Endothelial cell of umbilical vein (primary cell): ENCODE measurements around the gene MBOAT1. TPM values are rescaled to one million over a fixed set of nuclear protein-coding genes. Genes with fewer than 3 reads are reported as not detected.

ENCODE experiments used
- BruUV-seq: library from RNA; stranded (reverse); fragments of 400-500 nt; replicated peaks from 2 replicates; lab custom pipeline; 2021; lab: Mats Ljungman, UMichigan
- CTCF ChIA-PET: fragments of 300-600, 350-600 bp; sonication (Branson Sonifier 250); formaldehyde crosslinking; loops from one replicate; lab custom pipeline; 2021; ENCODE audit warnings: antibody characterized with exemption, inconsistent platforms; lab: Charles Lee
- POLR2A ChIA-PET: fragments of 300-600, 350-600 bp; sonication (Branson Sonifier 250); formaldehyde crosslinking; loops from one replicate; lab custom pipeline; 2021; ENCODE audit warnings: antibody characterized with exemption, inconsistent platforms; lab: Charles Lee
- DNase-seq: peaks from one replicate; pipeline ENCODE4 v3.0.0-alpha.2; 2011; ENCODE audit warnings: low read depth, low spot score
- FAIRE-seq: peaks from 2 replicates; lab custom pipeline; 2011; peaks lifted over from hg19 to GRCh38; lab: Jason Lieb, UNC
- H2AFZ ChIP-seq: 2 replicates; pipeline ENCODE4 v1.6.0; 2012; ENCODE audit warnings: low read depth, low read length, control low read depth, inconsistent platforms
- H3K27ac ChIP-seq: 2 replicates; pipeline ENCODE4 v1.5.1; 2011; ENCODE audit warnings: low read depth, mild to moderate bottlenecking, control low read depth, low read length, moderate library complexity; ENCODE audit not compliant: insufficient read depth
- H3K27me3 ChIP-seq, 2 experiments: 2 replicates each; pipeline versions ENCODE4 v1.6.0 to v1.6.1; 2011; ENCODE audit warnings: low read length in 2 of 2, mixed read lengths in 1 of 2; ENCODE audit not compliant: control insufficient read depth in 2 of 2, insufficient read depth in 2 of 2
- H3K36me3 ChIP-seq, 2 experiments: 2 replicates in 1 of 2; 3 replicates in 1 of 2; pipeline ENCODE4 v1.5.1; 2011; ENCODE audit warnings: low read length in 2 of 2, mild to moderate bottlenecking in 1 of 2, moderate library complexity in 1 of 2; ENCODE audit not compliant: control insufficient read depth in 2 of 2, insufficient read depth in 2 of 2; ENCODE audit errors: extremely low read depth in 1 of 2
- H3K4me1 ChIP-seq: 3 replicates; pipeline ENCODE4 v1.5.1; 2011; ENCODE audit warnings: mild to moderate bottlenecking, low read length; ENCODE audit not compliant: control insufficient read depth, insufficient read depth; ENCODE audit errors: extremely low read depth
- H3K4me2 ChIP-seq: 2 replicates; pipeline ENCODE4 v1.6.1; 2011; ENCODE audit warnings: low read length, control low read depth, mixed read lengths; ENCODE audit not compliant: insufficient read depth
- H3K4me3 ChIP-seq, 3 experiments: fragments of 200-600 bp in 1 of 3; sonication (generic), shearing (Covaris generic) in 1 of 3; replicated peaks in 1 of 3; 2 replicates each; pipeline ENCODE4 v1.5.1; 2011 to 2016; ENCODE audit warnings: control low read depth in 3 of 3, low read length in 3 of 3, mild to moderate bottlenecking in 2 of 3, inconsistent platforms in 1 of 3, low read depth in 1 of 3, moderate library complexity in 1 of 3; ENCODE audit not compliant: insufficient read depth in 1 of 3
- H3K79me2 ChIP-seq: 2 replicates; pipeline ENCODE4 v1.6.0; 2012; ENCODE audit warnings: low read length, inconsistent platforms; ENCODE audit not compliant: control insufficient read depth, insufficient read depth
- H3K9ac ChIP-seq: replicated peaks from 2 replicates; pipeline ENCODE3; 2011; ENCODE audit warnings: low read length, control low read depth; ENCODE audit not compliant: insufficient read depth; ENCODE audit errors: extremely low read depth
- H3K9me1 ChIP-seq: replicated peaks from 3 replicates; pipeline ENCODE4 v1.6.0; 2011; ENCODE audit warnings: mild to moderate bottlenecking, low read length; ENCODE audit not compliant: control insufficient read depth, insufficient read depth; ENCODE audit errors: extremely low read depth
- H3K9me3 ChIP-seq: replicated peaks from 2 replicates; pipeline ENCODE4 v1.5.1; 2012; ENCODE audit warnings: low read length, inconsistent platforms; ENCODE audit not compliant: control insufficient read depth, insufficient read depth
- H4K20me1 ChIP-seq: replicated peaks from 2 replicates; pipeline ENCODE3; 2011; ENCODE audit warnings: mild to moderate bottlenecking, low read length; ENCODE audit not compliant: control insufficient read depth, insufficient read depth; ENCODE audit errors: extremely low read depth
- CTCF ChIP-seq, 2 donors: IDR thresholded peaks; 1 replicate in 1 of 2; 2 replicates in 1 of 2; pipeline ENCODE4 v1.5.1; 2011; ENCODE audit warnings: low read length in 2 of 2, mild to moderate bottlenecking in 2 of 2, moderate library complexity in 2 of 2, control low read depth in 1 of 2, inconsistent platforms in 1 of 2, low read depth in 1 of 2; ENCODE audit not compliant: insufficient read depth in 1 of 2; ENCODE audit errors: extremely low read depth in 1 of 2
- EZH2 ChIP-seq: IDR thresholded peaks from 2 replicates; pipeline ENCODE4 v1.6.1; 2012; ENCODE audit warnings: borderline replicate concordance, low read depth, mild to moderate bottlenecking, moderate library complexity, low read length, inconsistent platforms; ENCODE audit not compliant: severe bottlenecking
- FOS ChIP-seq: IDR thresholded peaks from 2 replicates; pipeline ENCODE4 v1.6.1; 2011; ENCODE audit warnings: mild to moderate bottlenecking, low read length, moderate library complexity, borderline replicate concordance; ENCODE audit not compliant: insufficient read depth
- GATA2 ChIP-seq: IDR thresholded peaks from 2 replicates; pipeline ENCODE4 v1.7.0; 2011; ENCODE audit warnings: low read depth, mild to moderate bottlenecking, moderate library complexity, mixed read lengths, low read length; ENCODE audit not compliant: insufficient read length, insufficient read depth
- JUN ChIP-seq: IDR thresholded peaks from 2 replicates; pipeline ENCODE4 v1.6.1; 2011; ENCODE audit warnings: borderline replicate concordance, low read depth; ENCODE audit not compliant: insufficient read length, insufficient read depth
- MAX ChIP-seq: IDR thresholded peaks from 2 replicates; pipeline ENCODE4 v1.6.1; 2011; ENCODE audit not compliant: insufficient read depth, insufficient read length
- MYC ChIP-seq: IDR thresholded peaks from one replicate; pipeline ENCODE4 v1.6.1; 2011; ENCODE audit warnings: mild to moderate bottlenecking, low read depth, low read length
- POLR2A ChIP-seq: IDR thresholded peaks from 2 replicates; pipeline ENCODE4 v1.6.1; 2012; ENCODE audit warnings: low read depth, mild to moderate bottlenecking, control low read depth, low read length
- POLR2AphosphoS5 ChIP-seq: IDR thresholded peaks from 2 replicates; pipeline ENCODE4 v1.6.1; 2012; ENCODE audit warnings: low read depth, mild to moderate bottlenecking, control low read depth, low read length, moderate library complexity; ENCODE audit not compliant: insufficient read depth
- dilution Hi-C: fragments of 300-500 bp; cut with MboI; formaldehyde crosslinking; loops from one replicate; pipeline ENCODE4 v1.15.0; 2019; ENCODE audit warnings: low sequenced_read_pairs; ENCODE audit not compliant: extremely low pct_ligation_motif_present
- intact Hi-C: fragments of 100-400 bp; cut with micrococcal nuclease; formaldehyde crosslinking; loops from one replicate; pipeline ENCODE4 v1.10.0; 2022
- polyA plus RNA-seq, 4 experiments: library from polyadenylated mRNA; depleted of rRNA in 3 of 4; stranded (reverse) in 3 of 4; unstranded in 1 of 4; fragments of >200 nt; gene quantifications; 2 replicates each; pipeline versions ENCODE4 v1.2.1 to v1.2.3, GENCODE V29; 2011 to 2012; ENCODE audit warnings: missing spikeins in 1 of 4
- total RNA-seq: library from RNA; stranded (reverse); gene quantifications from 2 replicates; pipeline ENCODE4 v1.2.3, GENCODE V29; 2021

The MBOAT1 gene
- total and polyA plus RNA-seq, 2 donors (not counting 3 experiments of a cell fraction or from before 2014, with no cell fraction given): 2.1 to 5.4 TPM

- dilution Hi-C loops: no loop called here
- FAIRE-seq: no peak
- no peak for TF ChIP-seq GATA2
- no peak for TF ChIP-seq MAX
- TF ChIP-seq POLR2AphosphoS5: no peak
- intact Hi-C loops: no loop called here
- POLR2A ChIA-PET: no interaction called here
- DNase-seq: no peak
- Histone ChIP-seq H3K4me3 (no peak overlapping the region), H3K4me2 (no peak overlapping the region), H3K4me1 (no peaks in the 10 kb centered on the region), H4K20me1 (no peaks in the 10 kb centered on the region), H3K79me2 (no peaks in the 10 kb centered on the region), H3K9me1 (no peaks in the 10 kb centered on the region), H3K9me3 (no peaks in the 10 kb centered on the region), H3K9ac (no peak overlapping the region), H3K36me3 (no peaks in the 10 kb centered on the region), H2AFZ (no peak overlapping the region), H3K27ac (no peak overlapping the region), H3K27me3 (no peaks in the 10 kb centered on the region)
- no TSS peak for BruUV-seq
- CTCF ChIA-PET: interaction anchor here (0.6 kb wide), 1 partner anchor 25 kb away, joined by 3 read pairs; no protein-coding TSS in a partner anchor
Observed at GRCh38 chr6:20099156-20099555, 113.1 kb downstream of the MBOAT1 start.

- DNase-seq (no peak), FAIRE-seq (no peak)
- Histone ChIP-seq H3K79me2 (no peaks in the 10 kb centered on the region), H3K4me3 (no peak overlapping the region), H3K4me2 (no peak overlapping the region), H2AFZ (no peak overlapping the region), H4K20me1 (no peaks in the 10 kb centered on the region), H3K4me1 (no peaks in the 10 kb centered on the region), H3K27me3 (no peaks in the 10 kb centered on the region), H3K9ac (no peak overlapping the region), H3K9me1 (no peaks in the 10 kb centered on the region), H3K36me3 (no peaks in the 10 kb centered on the region), H3K9me3 (no peaks in the 10 kb centered on the region), H3K27ac (no peak overlapping the region)
- ChIA-PET POLR2A (no interaction called here), CTCF (interaction anchor here (1.2 to 2.7 kb wide), 2 partner anchors 8 to 29 kb away, joined by 3 to 20 read pairs; no protein-coding TSS in a partner anchor)
- BruUV-seq: no TSS peak
- intact Hi-C loops: no loop called here
- dilution Hi-C loops: no loop called here
- TF ChIP-seq MAX (no peak), MYC (no peak), JUN (no peak), CTCF (IDR thresholded peaks at IDR 0.05; ENCODE audit: extremely low read depth in 1 of 2, insufficient read depth in 1 of 2, low read depth in 1 of 2, low read length in 2 of 2) (no peak), EZH2 (no peak), POLR2A (no peak), POLR2AphosphoS5 (no peak), FOS (no peak)
Observed at GRCh38 chr6:20098267-20098876, 113.9 kb downstream of the MBOAT1 start.
